ENCODE data around the gene RICTOR.
A peak's percentile ranks its signal among the peaks of the same experiment; 100 is the strongest.

RICTOR gene

GRCh38 chr5:39005566-39006232 is 68.5 kb downstream of the RICTOR start:
- no peak overlapping the region for H2BK15ac ChIP-seq (replicated peaks; ENCODE audit: low read depth)
- no peak overlapping the region for H3K27ac ChIP-seq (ENCODE audit: low read depth, low read length)

DNA sequence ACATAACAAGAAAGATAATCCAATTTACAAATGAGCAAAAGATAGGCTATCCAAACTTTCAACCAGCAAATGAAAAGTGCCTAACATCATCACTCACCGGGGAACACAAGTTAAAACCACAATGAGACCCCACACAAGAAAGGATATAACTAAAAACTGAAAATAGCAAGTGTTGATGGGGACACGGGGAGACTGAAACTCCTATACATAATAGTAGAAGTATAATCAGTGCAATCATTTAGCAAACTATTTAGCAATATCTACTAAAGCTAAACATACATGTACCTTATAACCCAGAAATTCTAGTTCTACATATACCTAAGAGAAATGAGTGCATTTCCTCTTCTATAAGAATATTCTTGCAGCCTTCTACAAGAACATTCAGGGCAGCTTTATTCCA is 72.5 kb downstream of the RICTOR start:
- Histone ChIP-seq H3K79me2 (ENCODE audit: control insufficient read depth, insufficient read depth, low read length) (no peaks in the 10 kb centered on the region), H3K4me2 (ENCODE audit: low read length) (no peak overlapping the region), H3K56ac (ENCODE audit: low read length) (no peak overlapping the region), H3K79me1 (ENCODE audit: low read length) (no peaks in the 10 kb centered on the region), H2BK15ac (replicated peaks; ENCODE audit: low read depth) (no peak overlapping the region), H2BK5ac (ENCODE audit: low read length) (no peak overlapping the region), H3K9ac (ENCODE audit: low read length) (no peak overlapping the region), H3K4ac (ENCODE audit: low read depth, low read length) (no peak overlapping the region), H4K5ac (ENCODE audit: low read length) (no peak overlapping the region), H3K27me3 (ENCODE audit: insufficient read depth, low read length, poor library complexity) (no peaks in the 10 kb centered on the region), H2BK120ac (ENCODE audit: low read depth, low read length) (no peak overlapping the region), H2AK5ac (ENCODE audit: low read length) (no peak overlapping the region), H3K27ac (ENCODE audit: low read depth, low read length) (no peak overlapping the region), H3K36me3 (ENCODE audit: control insufficient read depth, insufficient read depth, low read length) (no peaks in the 10 kb centered on the region), H3K4me3 (ENCODE audit: low read length) (no peak overlapping the region), H3K18ac (ENCODE audit: low read length) (no peak overlapping the region), H4K8ac (ENCODE audit: low read depth, low read length) (no peak overlapping the region), H3K4me1 (ENCODE audit: control insufficient read depth, low read depth, low read length) (no peaks in the 10 kb centered on the region), H3K23ac (ENCODE audit: low read length) (no peak overlapping the region)
- no CpG with 5 or more reads among the region's 2 CpGs for WGBS (ENCODE audit: extremely low coverage, insufficient coverage, low lambda C conversion rate)
- no peak for DNase-seq

More at GRCh38 chr5:39005566-39006232, 68.5 kb downstream of the RICTOR start:
- H2AK5ac ChIP-seq (ENCODE audit: low read length), result no peak overlapping the region
- WGBS (ENCODE audit: extremely low coverage, insufficient coverage, low lambda C conversion rate), result no CpG with 5 or more reads among the region's 3 CpGs
- peak; percentile 60 for DNase-seq
- H2BK120ac ChIP-seq (ENCODE audit: low read depth, low read length), result no peak overlapping the region
- H3K27me3 ChIP-seq (ENCODE audit: insufficient read depth, low read length, poor library complexity), result no peaks in the 10 kb centered on the region
- no peak overlapping the region for H4K5ac ChIP-seq (ENCODE audit: low read length)
- no peak overlapping the region for H3K9ac ChIP-seq (ENCODE audit: low read length)
- no peak overlapping the region for H2BK5ac ChIP-seq (ENCODE audit: low read length)
- H3K79me2 ChIP-seq (ENCODE audit: control insufficient read depth, insufficient read depth, low read length), result no peaks in the 10 kb centered on the region
- no peak overlapping the region for H4K8ac ChIP-seq (ENCODE audit: low read depth, low read length)
- H3K4ac ChIP-seq (ENCODE audit: low read depth, low read length), result no peak overlapping the region
- H3K36me3 ChIP-seq (ENCODE audit: control insufficient read depth, insufficient read depth, low read length), result no peaks in the 10 kb centered on the region
- H3K4me2 ChIP-seq (ENCODE audit: low read length), result no peak overlapping the region
- no peak overlapping the region for H3K23ac ChIP-seq (ENCODE audit: low read length)
- H3K4me3 ChIP-seq (ENCODE audit: low read length), result no peak overlapping the region
- no peak overlapping the region for H3K56ac ChIP-seq (ENCODE audit: low read length)
- no peak overlapping the region for H3K18ac ChIP-seq (ENCODE audit: low read length)
- no peaks in the 10 kb centered on the region for H3K79me1 ChIP-seq (ENCODE audit: low read length)
- H3K4me1 ChIP-seq (ENCODE audit: control insufficient read depth, low read depth, low read length), result no peaks in the 10 kb centered on the region

- H3K36me3 ChIP-seq (ENCODE audit: control insufficient read depth, insufficient read depth, low read length), result no peaks in the 10 kb centered on the region
- H3K4me2 ChIP-seq (ENCODE audit: low read length), result no peak overlapping the region
- no peak for DNase-seq
- H3K56ac ChIP-seq (ENCODE audit: low read length), result no peak overlapping the region
- no peak overlapping the region for H2BK15ac ChIP-seq (replicated peaks; ENCODE audit: low read depth)
- no peak overlapping the region for H3K4ac ChIP-seq (ENCODE audit: low read depth, low read length)
- no peaks in the 10 kb centered on the region for H3K79me2 ChIP-seq (ENCODE audit: control insufficient read depth, insufficient read depth, low read length)
- no peak overlapping the region for H3K23ac ChIP-seq (ENCODE audit: low read length)
- H4K8ac ChIP-seq (ENCODE audit: low read depth, low read length), result no peak overlapping the region
- H2BK120ac ChIP-seq (ENCODE audit: low read depth, low read length), result no peak overlapping the region
- H4K5ac ChIP-seq (ENCODE audit: low read length), result no peak overlapping the region
- no peak overlapping the region for H3K4me3 ChIP-seq (ENCODE audit: low read length)
- no CpG with 5 or more reads among the region's 2 CpGs for WGBS (ENCODE audit: extremely low coverage, insufficient coverage, low lambda C conversion rate)
- H3K27ac ChIP-seq (ENCODE audit: low read depth, low read length), result no peak overlapping the region
- no peak overlapping the region for H2AK5ac ChIP-seq (ENCODE audit: low read length)
- H3K4me1 ChIP-seq (ENCODE audit: control insufficient read depth, low read depth, low read length), result no peaks in the 10 kb centered on the region
- H3K9ac ChIP-seq (ENCODE audit: low read length), result no peak overlapping the region
- H3K79me1 ChIP-seq (ENCODE audit: low read length), result no peaks in the 10 kb centered on the region
- H3K18ac ChIP-seq (ENCODE audit: low read length), result no peak overlapping the region
- H3K27me3 ChIP-seq (ENCODE audit: insufficient read depth, low read length, poor library complexity), result no peaks in the 10 kb centered on the region
- no peak overlapping the region for H2BK5ac ChIP-seq (ENCODE audit: low read length)
Observed at GRCh38 chr5:38999037-38999436, 75.2 kb downstream of the RICTOR start.

GRCh38 chr5:38997591-38997990 is 76.6 kb downstream of the RICTOR start:
- no peak overlapping the region for H2BK5ac ChIP-seq (ENCODE audit: low read length)
- H3K18ac ChIP-seq (ENCODE audit: low read length), result no peak overlapping the region
- H3K79me1 ChIP-seq (ENCODE audit: low read length), result no peaks in the 10 kb centered on the region
- H3K36me3 ChIP-seq (ENCODE audit: control insufficient read depth, insufficient read depth, low read length), result no peaks in the 10 kb centered on the region
- no peaks in the 10 kb centered on the region for H3K27me3 ChIP-seq (ENCODE audit: insufficient read depth, low read length, poor library complexity)
- H4K8ac ChIP-seq (ENCODE audit: low read depth, low read length), result no peak overlapping the region
- no peak overlapping the region for H3K9ac ChIP-seq (ENCODE audit: low read length)
- H3K4ac ChIP-seq (ENCODE audit: low read depth, low read length), result no peak overlapping the region
- no peak overlapping the region for H3K56ac ChIP-seq (ENCODE audit: low read length)
- H3K27ac ChIP-seq (ENCODE audit: low read depth, low read length), result no peak overlapping the region
- H2AK5ac ChIP-seq (ENCODE audit: low read length), result no peak overlapping the region
- H4K5ac ChIP-seq (ENCODE audit: low read length), result no peak overlapping the region
- no peak overlapping the region for H2BK15ac ChIP-seq (replicated peaks; ENCODE audit: low read depth)
- H3K23ac ChIP-seq (ENCODE audit: low read length), result no peak overlapping the region
- no peak overlapping the region for H2BK120ac ChIP-seq (ENCODE audit: low read depth, low read length)
- DNase-seq, result no peak
- WGBS (ENCODE audit: extremely low coverage, insufficient coverage, low lambda C conversion rate), result no CpG with 5 or more reads among the region's 2 CpGs
- H3K79me2 ChIP-seq (ENCODE audit: control insufficient read depth, insufficient read depth, low read length), result no peaks in the 10 kb centered on the region
- no peak overlapping the region for H3K4me2 ChIP-seq (ENCODE audit: low read length)
- no peak overlapping the region for H3K4me3 ChIP-seq (ENCODE audit: low read length)
- H3K4me1 ChIP-seq (ENCODE audit: control insufficient read depth, low read depth, low read length), result no peaks in the 10 kb centered on the region

DNA sequence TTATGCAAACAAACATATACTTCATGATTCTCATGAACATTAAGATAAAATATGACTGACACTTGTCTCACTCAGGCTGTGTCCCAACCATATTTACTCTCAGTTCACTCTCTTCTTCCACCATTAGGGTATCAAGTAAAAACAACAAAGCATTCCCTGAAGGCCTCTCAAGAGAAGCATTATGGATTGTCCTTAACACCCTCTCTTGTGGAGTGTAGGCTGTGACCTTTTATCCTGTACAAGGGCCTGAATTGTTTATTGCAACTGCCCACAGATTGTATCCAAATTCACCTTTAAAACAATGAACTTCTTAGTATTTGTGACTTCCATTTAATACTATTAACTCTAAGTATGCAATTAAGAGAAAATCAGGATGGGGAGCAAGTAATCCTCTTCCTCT is 78.1 kb downstream of the RICTOR start:
- Histone ChIP-seq H3K4me1 (ENCODE audit: control insufficient read depth, low read depth, low read length) (no peaks in the 10 kb centered on the region), H2BK15ac (replicated peaks; ENCODE audit: low read depth) (no peak overlapping the region), H2AK5ac (ENCODE audit: low read length) (no peak overlapping the region), H3K18ac (ENCODE audit: low read length) (no peak overlapping the region), H3K4me2 (ENCODE audit: low read length) (no peak overlapping the region), H3K36me3 (ENCODE audit: control insufficient read depth, insufficient read depth, low read length) (no peaks in the 10 kb centered on the region), H2BK5ac (ENCODE audit: low read length) (no peak overlapping the region), H3K79me1 (ENCODE audit: low read length) (no peaks in the 10 kb centered on the region), H3K56ac (ENCODE audit: low read length) (no peak overlapping the region), H3K9ac (ENCODE audit: low read length) (no peak overlapping the region), H3K4ac (ENCODE audit: low read depth, low read length) (no peak overlapping the region), H3K27me3 (ENCODE audit: insufficient read depth, low read length, poor library complexity) (no peaks in the 10 kb centered on the region), H3K79me2 (ENCODE audit: control insufficient read depth, insufficient read depth, low read length) (no peaks in the 10 kb centered on the region), H2BK120ac (ENCODE audit: low read depth, low read length) (no peak overlapping the region), H3K23ac (ENCODE audit: low read length) (no peak overlapping the region), H4K8ac (ENCODE audit: low read depth, low read length) (no peak overlapping the region), H3K4me3 (ENCODE audit: low read length) (no peak overlapping the region), H4K5ac (ENCODE audit: low read length) (no peak overlapping the region), H3K27ac (ENCODE audit: low read depth, low read length) (no peak overlapping the region)
- DNase-seq, result no peak

DNA sequence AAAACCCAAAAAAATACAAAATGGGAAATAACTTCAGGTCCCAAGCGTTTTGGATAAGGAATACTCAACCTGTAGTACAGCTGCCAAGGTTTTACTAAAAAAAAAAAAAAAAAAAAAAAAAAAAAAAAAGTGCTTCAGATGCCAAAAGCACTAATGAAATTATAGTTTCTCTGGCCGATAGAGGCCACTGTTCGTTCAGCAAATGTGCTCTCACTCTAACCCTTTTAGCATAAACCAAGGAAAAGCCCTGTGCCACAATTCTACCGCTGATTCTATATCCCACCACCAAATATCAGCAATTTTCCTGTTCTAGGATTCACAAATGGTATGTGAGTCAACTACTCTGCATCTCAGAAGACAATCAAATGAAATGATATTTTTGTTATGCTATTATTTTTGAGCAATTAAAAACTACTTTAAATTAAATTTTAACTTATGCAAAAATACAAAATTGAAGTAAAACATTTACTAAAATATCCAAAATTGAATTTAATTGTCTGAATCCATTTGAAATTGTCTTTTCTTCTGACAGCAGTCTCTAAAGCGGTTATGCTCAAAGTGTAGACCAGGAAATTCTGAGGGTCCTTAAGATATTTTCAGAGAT is 79.8 kb downstream of the RICTOR start:
- H3K4ac ChIP-seq (ENCODE audit: low read depth, low read length), result no peak overlapping the region
- H3K18ac ChIP-seq (ENCODE audit: low read length), result no peak overlapping the region
- no peak overlapping the region for H4K5ac ChIP-seq (ENCODE audit: low read length)
- H2BK120ac ChIP-seq (ENCODE audit: low read depth, low read length), result no peak overlapping the region
- no peak overlapping the region for H3K23ac ChIP-seq (ENCODE audit: low read length)
- WGBS (ENCODE audit: extremely low coverage, insufficient coverage, low lambda C conversion rate), result no CpG with 5 or more reads among the region's 5 CpGs
- no peak overlapping the region for H4K8ac ChIP-seq (ENCODE audit: low read depth, low read length)
- no peak overlapping the region for H3K4me3 ChIP-seq (ENCODE audit: low read length)
- no peak overlapping the region for H3K27ac ChIP-seq (ENCODE audit: low read depth, low read length)
- peak; percentile 81 for DNase-seq
- H3K36me3 ChIP-seq (ENCODE audit: control insufficient read depth, insufficient read depth, low read length), result no peaks in the 10 kb centered on the region
- no peak overlapping the region for H2BK5ac ChIP-seq (ENCODE audit: low read length)
- H3K56ac ChIP-seq (ENCODE audit: low read length), result no peak overlapping the region
- no peaks in the 10 kb centered on the region for H3K79me2 ChIP-seq (ENCODE audit: control insufficient read depth, insufficient read depth, low read length)
- no peaks in the 10 kb centered on the region for H3K27me3 ChIP-seq (ENCODE audit: insufficient read depth, low read length, poor library complexity)
- H2AK5ac ChIP-seq (ENCODE audit: low read length), result no peak overlapping the region
- no peak overlapping the region for H2BK15ac ChIP-seq (replicated peaks; ENCODE audit: low read depth)
- no peaks in the 10 kb centered on the region for H3K79me1 ChIP-seq (ENCODE audit: low read length)
- H3K4me2 ChIP-seq (ENCODE audit: low read length), result no peak overlapping the region
- no peak overlapping the region for H3K9ac ChIP-seq (ENCODE audit: low read length)
- no peaks in the 10 kb centered on the region for H3K4me1 ChIP-seq (ENCODE audit: control insufficient read depth, low read depth, low read length)

All from mesendoderm (in vitro differentiated cells).